Right lobe of liver (tissue), 4 donors: Measurements from ENCODE around the gene ZBTB7C.

ENCODE experiments used
- CTCF ChIP-seq, 4 donors: fragments of 200-600 bp in 3 of 4; fragments of 450-650 bp in 1 of 4; IDR thresholded peaks; one replicate each; pipeline versions ENCODE4 v1.5.1 to v1.8.0; 2016 to 2022; ENCODE audit warnings: antibody characterized with exemption in 4 of 4, mild to moderate bottlenecking in 2 of 4
- POLR2A ChIP-seq: fragments of 450-650 bp; IDR thresholded peaks from one replicate; pipeline ENCODE4 v1.6.1; 2017; ENCODE audit warnings: antibody characterized with exemption, mild to moderate bottlenecking
- donor health status: DM: no; HTN: no; CAD: no.
- donor health status: DM: no; HTN: no; CAD: no.
- donor health status: DM: no; HTN: yes; CAD: no.

- TF ChIP-seq CTCF (IDR thresholded peaks at IDR 0.05) (no peak), POLR2A (no peak)
Observed at GRCh38 chr18:48355276-48356115, 53.7 kb downstream of the ZBTB7C start.
